Glutamatergic neuron (in vitro differentiated cells): ENCODE results near the gene NUDT9. TPM values are rescaled to one million over a fixed set of nuclear protein-coding genes. Genes with fewer than 3 reads are reported as not detected.
"Not testable (repeated sequence)": the region's sequence is repeated elsewhere in the genome, so short reads cannot be mapped to it uniquely, and the experiment has no call there.

ENCODE experiments used
- DNase-seq: peaks from one replicate; pipeline ENCODE4 v3.0.0; 2022
- H3K27ac Mint-ChIP-seq: one replicate; pipeline ENCODE4 v1.8.0; 2020; ENCODE audit warnings: mild to moderate bottlenecking, mixed read lengths, inconsistent platforms; ENCODE audit not compliant: unreplicated experiment
- H3K27me3 Mint-ChIP-seq: one replicate; pipeline ENCODE4 v1.8.0; 2020; ENCODE audit warnings: mild to moderate bottlenecking, moderate library complexity, mixed read lengths, inconsistent platforms; ENCODE audit not compliant: unreplicated experiment
- H3K36me3 Mint-ChIP-seq: one replicate; pipeline ENCODE4 v1.8.0; 2020; ENCODE audit warnings: mild to moderate bottlenecking, mixed read lengths, inconsistent platforms; ENCODE audit not compliant: unreplicated experiment
- H3K4me1 Mint-ChIP-seq: one replicate; pipeline ENCODE4 v1.8.0; 2020; ENCODE audit warnings: mild to moderate bottlenecking, low read depth, mixed read lengths, inconsistent platforms; ENCODE audit not compliant: unreplicated experiment
- H3K4me3 Mint-ChIP-seq: one replicate; pipeline ENCODE4 v1.8.0; 2020; ENCODE audit warnings: mild to moderate bottlenecking, mixed read lengths, inconsistent platforms; ENCODE audit not compliant: unreplicated experiment
- H3K9me3 Mint-ChIP-seq: one replicate; pipeline ENCODE4 v1.8.0; 2020; ENCODE audit warnings: mild to moderate bottlenecking, moderate library complexity, mixed read lengths, inconsistent platforms; ENCODE audit not compliant: unreplicated experiment
- total RNA-seq: library from RNA; stranded (reverse); fragmentation: NEBNext Ultra II Directional; extraction: Animal tissue kit (Norgen Biotek cat#: 25700); gene quantifications from one replicate; pipeline ENCODE4 v1.2.1, GENCODE V29; 2021; ENCODE audit not compliant: unreplicated experiment
- TF ChIP-seq, protein P1 (sequence below): fragments of 200-600 bp; sonication (generic); IDR thresholded peaks from one replicate; pipeline ENCODE4 v1.5.0; 2021; ENCODE audit not compliant: partially characterized antibody, unreplicated experiment

NUDT9 gene
- total RNA-seq, 1 donor from 2014 or later, result 11.9 TPM

DNA sequence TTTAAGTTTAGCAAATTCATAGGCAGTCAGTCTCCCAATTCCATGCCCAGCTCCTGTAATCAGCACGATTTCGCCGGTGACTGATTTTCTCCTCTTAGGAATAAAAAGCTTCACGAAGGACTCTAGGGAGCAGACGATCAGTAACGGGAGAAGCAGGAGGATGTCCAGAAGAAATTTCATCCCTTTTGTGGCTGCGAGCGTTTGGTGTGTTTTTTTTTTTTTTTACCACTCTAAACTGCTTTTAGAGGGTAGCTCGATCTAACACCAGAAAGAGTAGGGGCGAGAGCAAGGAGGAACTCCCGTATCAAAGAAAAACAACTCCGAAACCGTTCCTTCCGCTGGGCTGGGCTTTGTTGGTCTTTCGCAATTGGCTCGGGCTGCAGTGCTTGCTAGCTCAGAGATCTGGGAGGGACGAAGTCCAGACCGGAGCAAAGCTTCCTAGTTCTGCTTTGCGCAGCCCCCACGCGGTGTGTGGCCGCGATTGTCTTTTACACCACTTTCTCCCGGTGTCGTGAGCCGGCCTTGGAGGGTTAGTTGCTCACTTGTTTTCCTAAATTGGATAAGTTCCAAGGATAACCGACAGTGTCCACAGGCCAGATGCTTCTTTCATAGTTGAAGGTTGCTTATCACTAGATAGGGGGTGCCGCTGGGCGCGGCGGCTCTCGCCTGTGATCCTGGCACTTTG, 31.3 kb upstream of the NUDT9 start, which contains the start of gene HSD17B11:
TSS of gene HSD17B11 (minus strand) at position 298 of the 685 bp plus-strand sequence. CDS start at position 180, 118 bp downstream.
- H3K27me3 Mint-ChIP-seq, result peaks cover 5% of the 10 kb centered on the region

DNA sequence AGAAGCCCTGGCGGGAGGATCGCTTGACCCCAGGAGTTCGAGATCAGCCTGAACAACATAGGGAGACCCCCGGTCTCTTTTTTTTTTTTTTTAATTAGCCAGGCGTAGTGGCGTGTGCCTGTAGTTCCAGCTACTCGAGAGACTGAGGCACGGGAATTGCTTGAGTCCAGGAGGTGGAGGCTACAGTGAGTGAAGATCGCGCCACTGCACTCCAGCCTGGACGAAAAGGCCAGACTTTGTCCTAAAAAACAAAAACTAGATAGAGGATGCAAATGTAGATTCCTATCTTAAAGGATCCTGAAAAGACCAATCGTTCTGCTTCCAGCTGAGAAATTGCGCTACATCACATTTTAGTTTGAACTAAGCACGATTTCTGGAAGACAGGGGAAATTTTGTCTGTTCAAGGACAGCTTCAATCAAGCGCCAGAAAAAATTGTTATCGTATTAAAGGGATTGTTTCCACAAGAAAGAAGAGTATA, 30.8 kb upstream of the NUDT9 start:
- Mint-ChIP-seq H3K4me3 (peak overlapping the region; percentile 96), H3K36me3 (no peaks in the 10 kb centered on the region), H3K27ac (peak overlapping the region; percentile 96), H3K27me3 (peaks cover 5% of the 10 kb centered on the region), H3K4me1 (peaks cover 3% of the 10 kb centered on the region), H3K9me3 (peaks cover 2% of the 10 kb centered on the region)
- no peak for DNase-seq
- TF ChIP-seq, protein P1, sequence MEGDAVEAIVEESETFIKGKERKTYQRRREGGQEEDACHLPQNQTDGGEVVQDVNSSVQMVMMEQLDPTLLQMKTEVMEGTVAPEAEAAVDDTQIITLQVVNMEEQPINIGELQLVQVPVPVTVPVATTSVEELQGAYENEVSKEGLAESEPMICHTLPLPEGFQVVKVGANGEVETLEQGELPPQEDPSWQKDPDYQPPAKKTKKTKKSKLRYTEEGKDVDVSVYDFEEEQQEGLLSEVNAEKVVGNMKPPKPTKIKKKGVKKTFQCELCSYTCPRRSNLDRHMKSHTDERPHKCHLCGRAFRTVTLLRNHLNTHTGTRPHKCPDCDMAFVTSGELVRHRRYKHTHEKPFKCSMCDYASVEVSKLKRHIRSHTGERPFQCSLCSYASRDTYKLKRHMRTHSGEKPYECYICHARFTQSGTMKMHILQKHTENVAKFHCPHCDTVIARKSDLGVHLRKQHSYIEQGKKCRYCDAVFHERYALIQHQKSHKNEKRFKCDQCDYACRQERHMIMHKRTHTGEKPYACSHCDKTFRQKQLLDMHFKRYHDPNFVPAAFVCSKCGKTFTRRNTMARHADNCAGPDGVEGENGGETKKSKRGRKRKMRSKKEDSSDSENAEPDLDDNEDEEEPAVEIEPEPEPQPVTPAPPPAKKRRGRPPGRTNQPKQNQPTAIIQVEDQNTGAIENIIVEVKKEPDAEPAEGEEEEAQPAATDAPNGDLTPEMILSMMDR, result no peak

More for the DNA sequence above, 31.3 kb upstream of the NUDT9 start, which contains the start of gene HSD17B11:
- TF ChIP-seq, protein P1, result no peak
- DNase-seq, result peak; percentile 78
- Mint-ChIP-seq H3K4me1 (peaks cover 3% of the 10 kb centered on the region), H3K36me3 (no peaks in the 10 kb centered on the region), H3K27ac (peak within 1 kb of the TSS; percentile 96), H3K9me3 (peaks cover 2% of the 10 kb centered on the region), H3K4me3 (peak within 1 kb of the TSS; percentile 96)

DNA sequence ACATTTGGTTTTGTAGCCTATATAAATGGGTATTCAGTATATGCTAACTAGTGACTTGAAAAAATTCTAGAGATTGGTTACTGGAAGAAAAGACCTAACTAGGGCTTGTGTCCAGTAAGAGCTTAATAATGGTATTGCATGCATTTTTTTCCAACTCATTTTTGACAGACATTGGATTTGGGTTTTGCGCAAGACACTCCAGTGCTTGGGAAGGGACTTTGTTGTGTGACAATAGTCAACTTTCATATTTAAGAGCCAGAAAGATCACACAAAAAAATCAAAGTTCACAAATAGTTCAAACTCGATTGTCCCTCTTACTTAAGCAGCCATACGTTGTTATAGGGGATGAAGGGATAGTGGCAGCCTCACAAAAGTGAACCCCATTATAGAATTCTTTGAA, 30.2 kb upstream of the NUDT9 start:
- H3K36me3 Mint-ChIP-seq, result no peaks in the 10 kb centered on the region
- H3K9me3 Mint-ChIP-seq, result peaks cover 2% of the 10 kb centered on the region
- TF ChIP-seq, protein P1, result no peak
- H3K27ac Mint-ChIP-seq, result no peak overlapping the region
- peaks cover 5% of the 10 kb centered on the region for H3K27me3 Mint-ChIP-seq
- no peak for DNase-seq
- H3K4me3 Mint-ChIP-seq, result no peak overlapping the region
- peaks cover 3% of the 10 kb centered on the region for H3K4me1 Mint-ChIP-seq

DNA sequence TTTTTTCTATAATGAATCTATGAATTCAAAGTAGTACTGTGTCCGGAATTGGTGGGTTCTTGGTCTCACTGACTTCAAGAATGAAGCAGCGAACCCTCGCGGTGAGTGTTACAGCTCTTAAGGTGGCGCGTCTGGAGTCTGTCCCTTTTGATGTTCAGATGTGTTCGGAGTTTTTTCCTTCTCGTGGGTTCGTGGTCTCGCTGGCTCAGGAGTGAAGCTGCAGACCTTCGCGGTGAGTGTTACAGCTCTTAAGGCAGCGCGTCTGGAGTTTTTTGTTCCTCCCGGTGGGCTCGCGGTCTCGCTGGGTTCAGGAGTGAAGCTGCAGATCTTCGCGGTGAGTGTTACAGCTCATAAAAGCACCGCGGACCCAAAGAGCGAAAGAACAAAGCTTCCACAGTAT, 27.3 kb upstream of the NUDT9 start:
- not testable (repeated sequence) for H3K27me3 Mint-ChIP-seq, DNase-seq, H3K4me1 Mint-ChIP-seq, H3K4me3 Mint-ChIP-seq, H3K36me3 Mint-ChIP-seq, H3K27ac Mint-ChIP-seq, H3K9me3 Mint-ChIP-seq

DNA sequence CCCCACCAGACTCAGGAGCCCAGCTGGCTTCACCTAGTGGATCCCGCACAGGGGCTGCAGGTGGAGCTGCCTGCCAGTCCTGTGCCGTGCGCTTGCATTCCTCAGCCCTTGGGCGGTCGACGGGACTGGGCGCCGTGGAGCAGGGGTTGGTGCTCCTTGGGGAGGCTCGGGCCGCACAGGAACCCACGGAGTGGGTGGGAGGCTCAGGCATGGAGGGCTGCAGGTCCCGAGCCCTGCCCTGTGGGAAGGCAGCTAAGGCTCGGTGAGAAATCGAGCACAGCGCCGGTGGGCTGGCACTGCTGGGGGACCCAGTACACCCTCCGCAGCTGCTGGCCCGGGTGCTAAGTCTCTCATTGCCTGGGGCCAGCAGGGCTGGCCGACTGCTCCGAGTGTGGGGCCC, 26.5 kb upstream of the NUDT9 start:
- H3K27ac Mint-ChIP-seq, DNase-seq, H3K9me3 Mint-ChIP-seq, H3K27me3 Mint-ChIP-seq, H3K4me1 Mint-ChIP-seq, H3K4me3 Mint-ChIP-seq, H3K36me3 Mint-ChIP-seq: not testable (repeated sequence)

DNA sequence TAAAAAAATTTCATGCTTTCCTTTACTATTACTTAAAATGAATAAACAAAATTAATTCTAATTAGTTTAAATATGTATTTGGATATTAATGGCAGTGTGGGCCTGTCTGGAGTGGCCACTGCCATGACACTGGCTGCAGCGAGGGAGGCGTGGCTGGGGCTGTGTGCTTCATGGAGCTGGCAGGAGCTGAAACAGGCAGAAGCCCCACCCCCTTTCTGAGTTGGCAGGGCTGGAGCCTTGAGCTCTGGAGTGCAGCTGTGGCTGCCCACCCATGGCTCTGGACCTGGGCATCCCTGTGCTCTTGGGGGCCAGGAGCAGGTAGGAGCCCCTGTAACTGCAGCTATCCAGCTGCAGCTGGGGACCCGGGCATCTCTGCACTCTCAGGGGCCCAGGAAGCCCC, 23.2 kb upstream of the NUDT9 start:
- Mint-ChIP-seq H3K27me3 (no peaks in the 10 kb centered on the region), H3K4me3 (no peak overlapping the region), H3K27ac (no peak overlapping the region), H3K9me3 (peaks cover 2% of the 10 kb centered on the region), H3K36me3 (peaks cover 10% of the 10 kb centered on the region), H3K4me1 (no peaks in the 10 kb centered on the region)
- TF ChIP-seq, protein P1, result no peak
- no peak for DNase-seq
